Measurements from ENCODE around the gene TTC7B.

Gene TTC7B

GRCh38 chr14:90661866-90662265, 154.4 kb downstream of the TTC7B start:
- Histone ChIP-seq H2BK12ac (ENCODE audit: low read length) (no peak overlapping the region), H2BK5ac (ENCODE audit: low read length) (no peak overlapping the region), H2BK15ac (ENCODE audit: low read length) (no peak overlapping the region), H3K14ac (ENCODE audit: low read length) (no peak overlapping the region), H3K4me3 (ENCODE audit: low read length in 2 of 2) (no peak overlapping the region), H3K27me3 (ENCODE audit: control insufficient read depth in 3 of 3, insufficient read depth in 3 of 3, low read depth in 1 of 3, low read length in 3 of 3) (no peaks in the 10 kb centered on the region), H3K79me1 (ENCODE audit: low read depth, low read length) (no peaks in the 10 kb centered on the region), H3K27ac (replicated peaks; ENCODE audit: low read length) (peak overlapping the region; percentile 12), H3K4me1 (ENCODE audit: control insufficient read depth in 2 of 2, insufficient read depth in 1 of 2, low read depth in 1 of 2, low read length in 2 of 2) (peaks cover 0 to 17% of the 10 kb centered on the region in 2 donors), H2AFZ (ENCODE audit: low read length) (no peak overlapping the region), H3K4me2 (ENCODE audit: insufficient read depth, low read length, poor library complexity, severe bottlenecking) (no peak overlapping the region), H3K18ac (ENCODE audit: low read length) (peak overlapping the region; percentile 72), H3K9me3 (replicated peaks in 1 of 2; ENCODE audit: control insufficient read depth in 2 of 2, insufficient read depth in 1 of 2, low read depth in 1 of 2, low read length in 2 of 2) (no peaks in the 10 kb centered on the region), H3K4ac (ENCODE audit: low read length) (no peak overlapping the region), H2AK5ac (ENCODE audit: low read depth, low read length) (peak overlapping the region; percentile 1), H3K9ac (ENCODE audit: low read depth, low read length, poor library complexity) (no peak overlapping the region), H4K8ac (ENCODE audit: low read depth, low read length) (no peak overlapping the region), H3K23ac (ENCODE audit: low read depth, low read length, poor library complexity) (no peak overlapping the region), H2BK120ac (ENCODE audit: low read depth, low read length) (no peak overlapping the region), H4K91ac (ENCODE audit: low read depth, low read length, poor library complexity) (no peak overlapping the region), H3K36me3 (replicated peaks in 1 of 2; ENCODE audit: control insufficient read depth in 2 of 2, insufficient read depth in 2 of 2, low read length in 2 of 2) (peaks cover 0 to 5% of the 10 kb centered on the region in 2 donors)
- no CpG with 5 or more reads among the region's 7 CpGs for WGBS, 2 donors (ENCODE audit: extremely low coverage in 2 of 2, insufficient read length in 2 of 2, insufficient replicate concordance in 1 of 2)
- DNase-seq (ENCODE audit: low spot score) = no peak

DNA sequence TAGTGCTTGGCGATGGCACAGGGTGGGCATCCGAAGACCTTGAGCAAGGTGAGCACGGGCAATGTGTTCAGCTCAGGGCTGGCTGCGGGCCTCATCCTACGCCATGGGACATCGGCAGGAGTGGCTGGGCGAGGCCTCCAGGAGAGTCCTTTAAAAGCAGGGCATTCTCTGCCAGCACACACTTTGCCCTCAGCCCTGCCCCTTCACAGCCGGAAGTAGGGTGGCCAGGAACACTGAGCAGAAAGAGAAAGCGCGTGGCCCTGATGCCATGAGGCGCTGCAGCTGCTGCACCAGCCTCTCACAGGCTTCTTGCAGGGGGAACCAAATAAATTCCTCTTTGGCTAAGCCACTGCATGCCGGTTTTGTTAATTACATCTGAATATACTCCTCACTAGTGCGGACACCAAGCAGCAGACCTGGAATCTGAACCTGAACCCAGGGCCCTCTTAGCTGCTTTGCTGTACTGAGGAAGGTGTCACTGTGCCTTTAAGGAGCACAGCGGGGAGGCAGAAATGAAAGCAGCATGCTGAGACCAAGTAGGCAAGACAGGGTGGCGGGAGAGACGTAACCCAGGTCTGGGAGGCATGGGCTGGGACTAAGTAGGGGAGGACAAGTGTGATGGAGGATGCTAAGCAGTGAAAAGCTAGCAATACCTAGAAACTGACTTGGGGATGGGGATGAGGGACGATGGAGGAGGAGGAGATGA, 155.2 kb downstream of the TTC7B start:
- H3K27me3 ChIP-seq (ENCODE audit: control insufficient read depth in 3 of 3, insufficient read depth in 3 of 3, low read depth in 1 of 3, low read length in 3 of 3) = no peaks in the 10 kb centered on the region
- peak overlapping the region; percentile 24 for H4K8ac ChIP-seq (ENCODE audit: low read depth, low read length)
- no peak overlapping the region for H4K91ac ChIP-seq (ENCODE audit: low read depth, low read length, poor library complexity)
- H3K27ac ChIP-seq (replicated peaks; ENCODE audit: low read length) = no peak overlapping the region
- H3K4ac ChIP-seq (ENCODE audit: low read length) = no peak overlapping the region
- H3K9me3 ChIP-seq (replicated peaks in 1 of 2; ENCODE audit: control insufficient read depth in 2 of 2, insufficient read depth in 1 of 2, low read depth in 1 of 2, low read length in 2 of 2) = no peaks in the 10 kb centered on the region
- no peak overlapping the region for H2AFZ ChIP-seq (ENCODE audit: low read length)
- peak overlapping the region; percentile 84 for H3K18ac ChIP-seq (ENCODE audit: low read length)
- H3K4me3 ChIP-seq (ENCODE audit: low read length in 2 of 2) = no peak overlapping the region
- no peak for DNase-seq (ENCODE audit: low spot score)
- no CpG with 5 or more reads among the region's 17 CpGs for WGBS, 2 donors (ENCODE audit: extremely low coverage in 2 of 2, insufficient read length in 2 of 2, insufficient replicate concordance in 1 of 2)
- H3K4me1 ChIP-seq (ENCODE audit: control insufficient read depth in 2 of 2, insufficient read depth in 1 of 2, low read depth in 1 of 2, low read length in 2 of 2) = peaks cover 0 to 18% of the 10 kb centered on the region in 2 donors
- no peak overlapping the region for H2BK15ac ChIP-seq (ENCODE audit: low read length)
- H3K14ac ChIP-seq (ENCODE audit: low read length) = no peak overlapping the region
- H3K4me2 ChIP-seq (ENCODE audit: insufficient read depth, low read length, poor library complexity, severe bottlenecking) = no peak overlapping the region
- no peak overlapping the region for H3K9ac ChIP-seq (ENCODE audit: low read depth, low read length, poor library complexity)
- no peak overlapping the region for H2BK120ac ChIP-seq (ENCODE audit: low read depth, low read length)
- peak overlapping the region; percentile 20 for H2AK5ac ChIP-seq (ENCODE audit: low read depth, low read length)
- H2BK5ac ChIP-seq (ENCODE audit: low read length) = no peak overlapping the region
- H3K79me1 ChIP-seq (ENCODE audit: low read depth, low read length) = no peaks in the 10 kb centered on the region
- no peak overlapping the region for H3K23ac ChIP-seq (ENCODE audit: low read depth, low read length, poor library complexity)
- H2BK12ac ChIP-seq (ENCODE audit: low read length) = peak overlapping the region; percentile 78
- H3K36me3 ChIP-seq (replicated peaks in 1 of 2; ENCODE audit: control insufficient read depth in 2 of 2, insufficient read depth in 2 of 2, low read length in 2 of 2) = peaks cover 0 to 10% of the 10 kb centered on the region in 2 donors

DNA sequence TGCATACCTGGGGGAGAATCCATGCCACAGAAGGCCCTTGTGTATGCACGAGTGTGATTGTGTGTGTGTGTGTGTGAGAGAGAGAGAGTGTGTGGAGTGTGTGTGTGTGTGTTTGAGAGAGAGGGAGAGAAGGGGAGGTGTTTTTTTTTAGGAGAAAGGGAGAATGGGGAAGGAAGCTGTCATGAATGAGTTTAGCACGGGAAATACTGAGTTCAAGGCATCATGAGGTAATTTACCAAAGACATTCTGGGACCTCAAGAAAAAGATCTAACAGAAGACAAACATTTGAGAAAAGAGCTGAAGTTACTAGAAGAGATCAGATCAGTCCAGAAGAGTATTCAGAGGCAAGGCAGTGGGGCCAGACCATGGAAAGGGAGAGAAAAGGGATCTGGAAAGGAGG, 157.1 kb downstream of the TTC7B start:
- no peak overlapping the region for H3K4ac ChIP-seq (ENCODE audit: low read length)
- no peak overlapping the region for H3K14ac ChIP-seq (ENCODE audit: low read length)
- H2BK120ac ChIP-seq (ENCODE audit: low read depth, low read length) = no peak overlapping the region
- WGBS, 2 donors (ENCODE audit: extremely low coverage in 2 of 2, insufficient read length in 2 of 2, insufficient replicate concordance in 1 of 2) = no CpG with 5 or more reads among the region's 2 CpGs
- no peak overlapping the region for H2BK15ac ChIP-seq (ENCODE audit: low read length)
- H3K36me3 ChIP-seq (replicated peaks in 1 of 2; ENCODE audit: control insufficient read depth in 2 of 2, insufficient read depth in 2 of 2, low read length in 2 of 2) = peaks cover 0 to 20% of the 10 kb centered on the region in 2 donors
- H4K8ac ChIP-seq (ENCODE audit: low read depth, low read length) = no peak overlapping the region
- no peaks in the 10 kb centered on the region for H3K9me3 ChIP-seq (replicated peaks in 1 of 2; ENCODE audit: control insufficient read depth in 2 of 2, insufficient read depth in 1 of 2, low read depth in 1 of 2, low read length in 2 of 2)
- H2BK12ac ChIP-seq (ENCODE audit: low read length) = no peak overlapping the region
- no peak overlapping the region for H3K18ac ChIP-seq (ENCODE audit: low read length)
- H3K79me1 ChIP-seq (ENCODE audit: low read depth, low read length) = no peaks in the 10 kb centered on the region
- H2AK5ac ChIP-seq (ENCODE audit: low read depth, low read length) = peak overlapping the region; percentile 16
- no peaks in the 10 kb centered on the region for H3K27me3 ChIP-seq (ENCODE audit: control insufficient read depth in 3 of 3, insufficient read depth in 3 of 3, low read depth in 1 of 3, low read length in 3 of 3)
- H3K9ac ChIP-seq (ENCODE audit: low read depth, low read length, poor library complexity) = no peak overlapping the region
- H2BK5ac ChIP-seq (ENCODE audit: low read length) = no peak overlapping the region
- peaks cover 0 to 16% of the 10 kb centered on the region in 2 donors for H3K4me1 ChIP-seq (ENCODE audit: control insufficient read depth in 2 of 2, insufficient read depth in 1 of 2, low read depth in 1 of 2, low read length in 2 of 2)
- no peak for DNase-seq (ENCODE audit: low spot score)
- no peak overlapping the region for H3K27ac ChIP-seq (replicated peaks; ENCODE audit: low read length)
- H4K91ac ChIP-seq (ENCODE audit: low read depth, low read length, poor library complexity) = no peak overlapping the region
- no peak overlapping the region for H3K23ac ChIP-seq (ENCODE audit: low read depth, low read length, poor library complexity)
- H3K4me3 ChIP-seq (ENCODE audit: low read length in 2 of 2) = no peak overlapping the region
- no peak overlapping the region for H2AFZ ChIP-seq (ENCODE audit: low read length)
- H3K4me2 ChIP-seq (ENCODE audit: insufficient read depth, low read length, poor library complexity, severe bottlenecking) = no peak overlapping the region

DNA sequence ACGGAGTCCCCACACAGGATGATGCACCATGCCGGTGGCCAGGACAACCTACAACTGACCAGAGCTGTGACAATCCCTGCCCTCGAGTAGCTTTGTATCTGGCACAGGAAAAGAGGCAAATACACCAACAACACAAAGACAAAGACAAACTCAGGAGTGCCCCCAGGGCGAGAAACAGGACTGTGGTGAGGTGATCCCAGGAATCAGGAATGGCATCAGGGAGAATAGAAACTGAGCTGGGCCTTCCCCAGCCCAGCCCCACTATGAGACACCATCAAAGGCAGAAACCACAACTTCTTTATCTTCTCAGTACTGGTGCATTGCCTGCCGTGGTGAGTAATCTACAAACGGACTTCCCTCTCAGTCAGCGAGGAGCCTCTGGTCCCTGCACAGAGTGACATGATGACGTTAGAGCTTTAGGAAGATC, 157.7 kb downstream of the TTC7B start:
- Histone ChIP-seq H3K27ac (replicated peaks; ENCODE audit: low read length) (no peak overlapping the region), H4K91ac (ENCODE audit: low read depth, low read length, poor library complexity) (no peak overlapping the region), H3K9ac (ENCODE audit: low read depth, low read length, poor library complexity) (no peak overlapping the region)

More for the DNA sequence above, 157.7 kb downstream of the TTC7B start:
- Histone ChIP-seq H3K27me3 (ENCODE audit: control insufficient read depth in 3 of 3, insufficient read depth in 3 of 3, low read depth in 1 of 3, low read length in 3 of 3) (no peaks in the 10 kb centered on the region), H2BK15ac (ENCODE audit: low read length) (no peak overlapping the region), H2AFZ (ENCODE audit: low read length) (no peak overlapping the region), H3K18ac (ENCODE audit: low read length) (no peak overlapping the region), H2AK5ac (ENCODE audit: low read depth, low read length) (peak overlapping the region; percentile 16), H3K4me3 (ENCODE audit: low read length in 2 of 2) (no peak overlapping the region), H3K23ac (ENCODE audit: low read depth, low read length, poor library complexity) (no peak overlapping the region), H3K9me3 (replicated peaks in 1 of 2; ENCODE audit: control insufficient read depth in 2 of 2, insufficient read depth in 1 of 2, low read depth in 1 of 2, low read length in 2 of 2) (no peaks in the 10 kb centered on the region), H3K4me2 (ENCODE audit: insufficient read depth, low read length, poor library complexity, severe bottlenecking) (no peak overlapping the region), H3K4ac (ENCODE audit: low read length) (no peak overlapping the region), H3K79me1 (ENCODE audit: low read depth, low read length) (no peaks in the 10 kb centered on the region), H3K36me3 (replicated peaks in 1 of 2; ENCODE audit: control insufficient read depth in 2 of 2, insufficient read depth in 2 of 2, low read length in 2 of 2) (peaks cover 0 to 20% of the 10 kb centered on the region in 2 donors), H2BK12ac (ENCODE audit: low read length) (no peak overlapping the region), H4K8ac (ENCODE audit: low read depth, low read length) (no peak overlapping the region), H2BK5ac (ENCODE audit: low read length) (no peak overlapping the region), H2BK120ac (ENCODE audit: low read depth, low read length) (no peak overlapping the region), H3K14ac (ENCODE audit: low read length) (no peak overlapping the region), H3K4me1 (ENCODE audit: control insufficient read depth in 2 of 2, insufficient read depth in 1 of 2, low read depth in 1 of 2, low read length in 2 of 2) (peaks cover 0 to 16% of the 10 kb centered on the region in 2 donors)
- no CpG with 5 or more reads among the region's 8 CpGs for WGBS, 2 donors (ENCODE audit: extremely low coverage in 2 of 2, insufficient read length in 2 of 2, insufficient replicate concordance in 1 of 2)
- no peak for DNase-seq (ENCODE audit: low spot score)
